Cortex of kidney (tissue), 1 donor: Measurements from ENCODE around the gene OR8B8.
"Not testable (repeated sequence)": the region's sequence is repeated elsewhere in the genome, so short reads cannot be mapped to it uniquely, and the experiment has no call there.

Experiments used
- DNase-seq: peaks from one replicate; lab custom pipeline; 2025; lab: John Stamatoyannopoulos, UW

OR8B8 gene, protein sequence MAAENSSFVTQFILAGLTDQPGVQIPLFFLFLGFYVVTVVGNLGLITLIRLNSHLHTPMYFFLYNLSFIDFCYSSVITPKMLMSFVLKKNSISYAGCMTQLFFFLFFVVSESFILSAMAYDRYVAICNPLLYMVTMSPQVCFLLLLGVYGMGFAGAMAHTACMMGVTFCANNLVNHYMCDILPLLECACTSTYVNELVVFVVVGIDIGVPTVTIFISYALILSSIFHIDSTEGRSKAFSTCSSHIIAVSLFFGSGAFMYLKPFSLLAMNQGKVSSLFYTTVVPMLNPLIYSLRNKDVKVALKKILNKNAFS

DNA sequence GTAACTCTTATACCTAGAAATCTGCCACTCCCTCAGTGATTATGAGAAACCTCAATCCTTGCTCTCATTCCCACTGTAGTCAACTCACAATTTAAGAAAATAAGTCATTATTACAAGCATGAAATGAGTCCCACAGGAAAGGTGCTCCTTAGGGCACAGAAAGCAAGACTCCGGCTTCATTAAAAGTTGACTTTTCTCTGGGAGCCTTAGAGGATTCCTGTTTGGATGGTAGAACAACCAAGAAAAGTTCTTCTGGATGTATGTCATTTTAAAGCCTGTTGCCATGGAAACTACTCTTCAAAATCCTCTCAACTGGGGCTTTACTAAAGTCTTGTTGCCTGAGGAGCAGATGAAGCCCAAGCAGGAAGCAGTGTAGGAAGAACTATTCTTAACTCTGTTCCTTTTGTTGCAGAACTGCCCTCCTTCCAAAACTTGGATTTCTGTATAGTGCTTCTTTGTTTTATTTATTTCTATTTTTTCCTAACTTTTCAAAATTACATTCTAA is at the start of gene OR8B8:
OR8B8 (minus strand) TSS at position 51 of the 505 bp plus-strand sequence. CDS start 4,611 bp downstream, outside the sequence.
- DNase-seq: no peak

GRCh38 chr11:124493016-124493655 is 47.6 kb upstream of the OR8B8 start:
- no peak for DNase-seq

DNA sequence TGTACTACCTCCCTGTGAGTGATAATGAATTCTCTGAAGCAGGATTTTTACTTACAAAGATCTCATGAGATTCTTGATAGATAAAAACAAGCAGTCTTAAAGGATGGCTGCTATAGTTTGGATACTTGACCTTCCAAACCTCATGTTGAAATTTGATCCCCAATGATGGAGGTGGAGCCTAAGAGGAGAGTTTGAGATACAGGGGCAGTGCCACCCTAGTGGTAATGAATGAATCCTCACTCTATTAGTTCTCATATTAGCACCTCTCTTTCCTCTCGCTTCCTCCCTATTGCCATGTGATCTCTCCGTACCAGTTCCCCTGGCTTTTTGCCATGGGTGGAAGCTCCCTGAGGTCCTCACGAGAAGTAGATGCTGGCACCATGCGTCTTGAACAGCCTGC is 37.9 kb upstream of the OR8B8 start:
- DNase-seq: no peak

DNA sequence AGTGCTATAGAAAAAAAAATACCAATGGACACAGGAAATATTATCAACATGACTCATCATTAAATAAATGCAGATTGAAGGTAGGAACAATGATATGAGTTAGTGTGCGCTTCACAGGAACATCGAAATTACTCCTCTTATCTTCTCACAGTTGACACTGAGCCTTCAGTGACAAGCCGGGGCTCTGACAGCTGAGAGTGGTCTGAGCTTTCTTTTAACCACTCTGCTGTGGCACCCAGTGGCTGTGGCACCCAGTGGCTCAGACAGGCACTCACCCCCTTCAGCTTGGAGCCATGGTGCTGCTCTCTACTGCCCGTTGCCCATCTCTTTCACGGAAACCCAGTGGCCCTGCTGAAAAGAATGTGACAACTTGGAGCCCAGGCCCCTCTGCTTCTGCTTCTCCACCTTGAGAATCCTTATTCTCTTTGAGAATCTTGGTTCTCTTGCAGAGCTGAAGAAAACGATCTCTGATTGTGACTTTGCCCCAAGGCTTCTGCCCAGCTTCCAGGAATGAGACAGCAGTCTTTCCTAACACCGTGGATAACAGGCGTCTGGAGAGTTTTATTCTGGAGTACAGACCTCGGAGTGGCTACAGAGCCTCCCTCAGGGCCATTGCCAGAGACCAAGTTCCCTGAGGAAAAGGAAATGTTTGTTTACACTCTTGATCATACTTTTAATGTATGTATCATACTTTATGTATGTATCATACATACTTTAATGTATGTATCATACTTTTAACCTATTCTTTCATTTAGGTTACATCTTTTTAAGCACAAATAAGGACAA is 37.1 kb upstream of the OR8B8 start:
- DNase-seq: no peak

GRCh38 chr11:124481365-124482323 is 36.1 kb upstream of the OR8B8 start:
- DNase-seq: no peak

GRCh38 chr11:124479561-124479960 is 34.1 kb upstream of the OR8B8 start:
- no peak for DNase-seq

DNA sequence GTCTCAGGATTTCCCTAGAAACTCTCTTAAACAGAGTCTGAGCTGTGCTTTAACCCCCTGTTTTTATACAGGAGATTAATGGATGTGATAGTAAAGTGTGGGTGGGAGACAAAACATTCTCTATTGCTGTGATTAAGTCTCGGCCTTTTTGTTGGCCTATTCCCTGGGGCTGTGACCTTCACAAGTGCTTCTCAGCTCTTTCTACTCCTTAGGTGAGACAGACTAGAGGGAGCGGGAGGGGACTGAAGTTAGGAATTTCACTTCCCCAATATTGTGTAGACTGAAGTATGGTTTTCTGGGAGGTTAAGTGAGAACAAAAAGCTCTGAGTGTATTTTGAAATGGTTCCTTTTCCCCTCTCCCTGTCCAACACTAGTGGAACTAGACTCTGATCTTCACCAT is 29.8 kb upstream of the OR8B8 start:
- no peak for DNase-seq

- no peak for DNase-seq
Measured at GRCh38 chr11:124474779-124475178, 29.3 kb upstream of the OR8B8 start.

DNA sequence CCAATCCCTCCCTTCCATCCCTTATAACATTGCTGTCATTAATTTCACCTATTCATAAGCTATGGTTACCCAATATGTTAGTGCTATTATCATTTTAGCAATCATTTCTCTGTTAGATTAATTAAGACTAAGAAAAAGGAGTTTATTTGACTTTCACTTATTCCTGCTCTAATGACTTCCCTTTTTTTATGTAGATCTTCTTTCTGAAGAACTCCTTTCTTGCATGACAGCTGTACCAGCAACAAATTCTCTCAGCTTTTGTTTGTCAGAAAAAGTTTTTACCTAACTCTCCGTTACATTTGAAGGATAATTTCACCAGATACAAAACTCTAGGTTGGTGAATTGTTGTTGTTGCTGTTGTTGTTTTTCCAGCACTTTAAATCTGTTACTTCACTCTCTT is 28.6 kb upstream of the OR8B8 start:
- DNase-seq: no peak

GRCh38 chr11:124473476-124473875 is 28.0 kb upstream of the OR8B8 start:
- DNase-seq: no peak

DNA sequence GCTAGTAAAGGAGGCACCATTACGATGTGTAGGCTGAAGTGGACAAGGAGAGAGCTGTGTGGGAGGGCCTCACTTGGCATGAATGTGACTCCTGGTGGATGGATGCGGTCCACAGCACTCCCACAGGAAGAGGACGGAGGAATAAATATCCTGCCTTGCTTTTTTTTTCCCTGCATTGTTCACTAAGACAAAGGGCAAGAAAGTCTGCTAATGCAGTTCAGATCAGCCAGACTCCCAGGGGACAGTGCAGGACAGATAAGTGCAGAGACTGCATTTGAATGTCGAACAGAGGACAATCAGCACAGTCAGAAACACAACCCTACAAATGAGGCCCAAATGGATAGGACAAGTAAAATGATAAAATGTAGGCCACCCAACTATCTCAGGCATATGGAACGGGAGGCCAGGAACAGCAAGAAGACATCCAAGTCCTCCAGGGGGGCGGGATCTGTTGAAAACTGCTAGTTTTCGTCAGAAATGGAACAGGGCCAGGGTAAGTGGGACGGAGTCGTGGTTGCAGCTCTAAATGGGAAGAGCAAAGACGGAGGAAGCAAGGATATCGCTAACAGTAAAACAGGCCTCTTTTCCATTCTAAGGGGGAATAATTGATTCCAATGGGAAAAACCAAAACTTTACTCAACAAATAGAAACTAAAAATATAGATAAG is 25.2 kb upstream of the OR8B8 start:
- DNase-seq: no peak

DNA sequence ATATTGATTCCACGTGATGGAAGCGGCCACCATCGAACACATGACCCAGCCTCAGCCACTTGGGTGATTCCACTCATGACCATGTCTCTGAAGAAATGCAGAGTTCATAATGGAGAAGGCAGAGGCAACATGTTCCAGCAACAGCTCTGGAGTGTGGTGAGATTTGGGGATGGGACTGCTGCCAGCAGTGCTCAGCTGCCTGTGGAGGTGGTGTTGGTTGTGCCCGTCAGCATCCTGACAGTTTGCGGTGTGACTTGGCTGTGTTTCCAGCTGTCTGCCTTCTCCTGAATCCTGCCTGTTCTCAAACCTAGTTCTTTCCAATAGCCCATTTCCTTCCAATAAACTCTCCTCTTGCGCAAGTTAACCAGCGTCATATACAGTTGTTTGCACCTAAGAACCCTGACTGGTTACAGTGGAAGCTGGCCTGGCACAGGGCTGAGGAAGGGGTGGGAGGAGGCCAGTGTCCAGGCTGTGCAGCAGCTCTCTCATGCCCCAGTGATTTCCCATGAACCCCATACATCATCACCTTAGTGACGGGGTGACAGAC is 22.0 kb upstream of the OR8B8 start:
- no peak for DNase-seq

- DNase-seq: no peak
Measured at GRCh38 chr11:124465368-124465767, 19.9 kb upstream of the OR8B8 start.

GRCh38 chr11:124463990-124464389 is 18.5 kb upstream of the OR8B8 start:
- DNase-seq: no peak

GRCh38 chr11:124463324-124463723 is 17.8 kb upstream of the OR8B8 start:
- DNase-seq: no peak

GRCh38 chr11:124460459-124460858 is 15.0 kb upstream of the OR8B8 start:
- no peak for DNase-seq

DNA sequence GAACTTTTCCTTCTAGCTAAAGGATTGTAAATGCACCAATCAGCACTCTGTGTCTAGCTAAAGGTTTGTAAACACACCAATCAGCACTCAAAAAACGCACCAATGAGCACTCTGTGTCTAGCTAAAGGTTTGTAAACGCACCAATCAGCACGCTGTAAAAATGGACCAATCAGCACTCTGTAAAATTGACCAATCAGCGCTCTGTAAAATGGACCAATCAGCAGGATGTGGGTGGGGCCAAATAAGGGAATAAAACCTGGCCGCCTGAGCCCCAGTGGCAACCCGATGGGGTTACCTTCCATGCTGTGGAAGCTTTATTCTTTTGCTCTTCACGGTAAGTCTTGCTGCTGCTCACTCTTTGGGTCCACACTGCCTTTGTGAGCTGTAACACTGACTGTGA is 13.9 kb upstream of the OR8B8 start:
- DNase-seq: not testable (repeated sequence)

DNA sequence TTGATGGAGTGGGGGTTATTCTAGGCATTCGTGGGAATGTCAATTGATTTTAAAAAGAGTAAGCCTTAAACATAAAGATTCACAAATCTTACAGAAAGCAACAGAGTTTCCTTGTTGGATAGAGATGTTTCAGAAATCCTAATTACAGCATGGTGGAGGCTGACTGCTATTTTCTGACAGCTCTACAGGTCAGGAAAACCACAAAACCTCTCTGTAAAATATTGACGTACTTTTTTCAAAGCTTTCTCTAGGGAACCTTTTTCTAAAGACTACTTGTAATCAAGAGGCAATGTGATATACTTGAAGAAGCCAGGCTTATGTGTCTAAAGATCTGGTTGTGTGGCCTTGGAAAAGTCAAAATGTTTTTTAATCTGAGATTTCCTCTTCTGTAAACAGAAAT is 9.1 kb upstream of the OR8B8 start:
- no peak for DNase-seq

DNA sequence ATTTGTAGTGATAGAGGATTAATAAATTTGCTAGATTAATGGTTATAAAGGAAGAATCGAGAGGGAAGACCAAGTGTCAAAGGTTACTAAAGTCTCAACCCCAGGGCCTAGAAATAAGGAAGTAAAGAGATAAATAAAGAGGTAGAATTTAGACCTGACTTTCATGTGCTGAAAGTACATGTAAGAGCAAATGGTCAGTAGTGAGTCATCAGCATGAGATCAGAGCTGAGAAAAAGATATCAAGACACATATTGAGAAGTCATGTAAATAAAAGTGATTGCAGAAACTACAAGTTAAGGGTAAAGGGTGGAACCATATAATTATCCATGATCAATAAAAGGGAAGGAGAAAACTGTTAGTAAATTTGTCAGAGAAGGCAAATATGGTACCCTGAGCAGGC is 1.4 kb upstream of the OR8B8 start:
- DNase-seq: no peak

DNA sequence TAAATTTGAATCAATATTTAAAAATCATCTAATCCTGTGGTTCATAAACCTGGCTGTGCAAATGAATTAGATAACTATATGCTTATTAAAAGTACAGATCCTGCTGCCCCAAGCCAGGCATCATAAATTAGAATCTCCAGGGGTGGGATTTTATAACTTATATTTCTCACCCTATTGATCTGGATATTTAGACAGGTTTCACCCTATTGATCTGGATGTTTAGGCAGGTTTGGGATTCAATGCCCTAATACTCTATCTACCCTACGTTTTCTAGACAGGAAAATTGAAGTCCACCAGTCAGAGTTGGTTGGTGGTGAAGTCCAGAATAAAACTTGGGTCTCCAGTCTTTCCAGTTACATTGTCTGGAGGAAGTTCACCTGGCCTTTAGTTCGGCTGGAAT is 2.6 kb downstream of the OR8B8 start:
- no peak for DNase-seq

GRCh38 chr11:124442442-124442841 is 3.1 kb downstream of the OR8B8 start:
- no peak for DNase-seq
